Measurements from ENCODE around the gene LEPROT.

Gene LEPROT

GRCh38 chr1:65477414-65478378 lies 57.2 kb downstream of the LEPROT start:
- DNase-seq (ENCODE audit: low read depth in 2 of 2) = no peak

DNA sequence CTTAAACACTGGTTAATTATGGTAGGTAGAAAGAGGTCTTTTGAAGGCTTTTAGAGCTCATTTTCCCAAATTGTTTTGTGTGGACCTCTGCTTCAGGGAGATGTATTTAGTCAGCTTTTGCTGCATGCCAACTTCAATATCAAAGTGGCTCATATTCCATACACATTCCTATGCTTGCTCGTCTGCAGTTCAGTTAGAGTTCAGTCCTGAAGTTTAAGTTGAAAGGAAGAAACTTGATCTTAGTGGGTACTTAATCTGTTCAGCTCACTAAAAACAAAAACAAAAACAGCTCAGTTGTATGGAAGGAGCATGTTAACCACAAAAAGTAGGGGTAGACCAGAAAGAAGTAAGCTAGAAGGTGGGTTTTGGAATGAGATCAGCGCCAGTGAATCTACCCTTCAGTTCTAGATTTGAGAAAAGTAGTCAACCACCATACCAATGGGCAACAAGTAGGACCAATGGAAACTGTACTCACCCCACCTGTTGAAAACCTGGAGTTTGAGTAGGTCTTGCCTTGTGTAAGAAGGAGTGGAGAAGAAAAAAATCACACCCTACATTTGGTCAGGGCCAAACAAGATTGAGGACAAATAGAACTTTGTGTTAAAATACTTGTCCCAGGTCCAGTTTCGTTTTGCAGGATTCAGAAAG lies 58.0 kb downstream of the LEPROT start:
- DNase-seq (ENCODE audit: low read depth in 2 of 2) = no peak

DNA sequence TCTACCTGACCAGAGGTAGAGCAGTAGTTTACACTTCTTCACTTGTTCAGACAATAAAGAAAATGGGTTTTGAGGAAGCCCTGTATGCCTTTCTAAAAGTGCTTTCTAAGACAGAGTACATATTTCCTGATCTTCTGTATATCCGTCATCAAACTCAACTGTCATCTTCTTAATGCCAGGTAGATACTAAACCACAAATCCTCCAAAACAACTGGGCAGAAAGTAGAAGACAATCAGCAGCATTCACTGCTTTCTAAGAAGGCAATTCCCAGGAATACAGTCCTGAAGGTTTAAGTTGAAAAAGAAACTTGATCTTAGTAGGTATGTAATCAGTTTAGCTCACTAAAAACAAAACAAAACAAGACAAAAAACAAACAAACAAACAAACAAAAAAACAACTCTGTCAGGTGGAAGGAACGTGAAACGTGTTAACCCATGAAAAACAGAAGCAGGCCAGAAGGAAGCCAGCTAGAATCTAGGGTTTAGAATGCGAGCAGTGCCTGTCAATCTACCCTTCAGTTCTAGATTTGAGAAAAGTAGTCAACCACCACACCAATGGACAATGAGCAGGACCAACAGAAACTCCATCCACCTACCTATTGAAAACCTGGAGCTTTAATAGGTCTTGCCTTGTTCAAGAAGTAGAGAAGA lies 59.2 kb downstream of the LEPROT start:
- no peak for DNase-seq (ENCODE audit: low read depth in 2 of 2)

DNA sequence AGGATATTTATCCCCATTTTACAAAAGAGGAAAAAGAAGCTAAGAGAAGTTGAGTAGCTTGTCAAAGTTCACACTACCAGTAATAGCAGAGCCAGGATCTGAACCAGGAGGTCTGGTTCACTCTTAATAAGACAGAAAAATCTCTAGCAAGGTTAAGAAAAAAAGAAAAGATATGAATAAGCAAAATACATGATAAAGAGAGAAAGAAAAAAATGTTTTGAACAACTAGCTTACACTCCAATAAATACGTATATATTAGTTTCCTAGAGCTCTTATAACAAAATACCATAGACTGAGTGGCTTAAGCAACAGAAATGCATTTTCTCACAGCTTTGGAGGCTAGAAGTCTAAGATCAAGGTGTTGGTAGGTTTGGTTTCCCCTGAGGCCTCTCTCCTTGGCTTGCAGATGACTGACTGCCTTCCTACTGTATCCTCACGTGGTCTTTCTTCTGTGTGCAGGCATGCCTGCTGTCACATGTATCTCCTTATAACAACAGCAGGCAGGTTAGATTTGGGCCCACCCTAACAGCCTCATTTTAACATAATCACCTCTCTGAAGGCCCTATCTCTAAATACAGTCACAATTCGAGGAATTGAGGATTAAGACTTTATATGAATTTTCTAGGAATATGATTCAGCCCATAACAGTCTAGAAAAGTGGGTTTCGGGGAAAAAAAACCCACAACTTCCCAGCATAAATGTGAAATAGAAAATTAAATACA lies 60.4 kb downstream of the LEPROT start:
- DNase-seq (ENCODE audit: low read depth in 2 of 2) = no peak

DNA sequence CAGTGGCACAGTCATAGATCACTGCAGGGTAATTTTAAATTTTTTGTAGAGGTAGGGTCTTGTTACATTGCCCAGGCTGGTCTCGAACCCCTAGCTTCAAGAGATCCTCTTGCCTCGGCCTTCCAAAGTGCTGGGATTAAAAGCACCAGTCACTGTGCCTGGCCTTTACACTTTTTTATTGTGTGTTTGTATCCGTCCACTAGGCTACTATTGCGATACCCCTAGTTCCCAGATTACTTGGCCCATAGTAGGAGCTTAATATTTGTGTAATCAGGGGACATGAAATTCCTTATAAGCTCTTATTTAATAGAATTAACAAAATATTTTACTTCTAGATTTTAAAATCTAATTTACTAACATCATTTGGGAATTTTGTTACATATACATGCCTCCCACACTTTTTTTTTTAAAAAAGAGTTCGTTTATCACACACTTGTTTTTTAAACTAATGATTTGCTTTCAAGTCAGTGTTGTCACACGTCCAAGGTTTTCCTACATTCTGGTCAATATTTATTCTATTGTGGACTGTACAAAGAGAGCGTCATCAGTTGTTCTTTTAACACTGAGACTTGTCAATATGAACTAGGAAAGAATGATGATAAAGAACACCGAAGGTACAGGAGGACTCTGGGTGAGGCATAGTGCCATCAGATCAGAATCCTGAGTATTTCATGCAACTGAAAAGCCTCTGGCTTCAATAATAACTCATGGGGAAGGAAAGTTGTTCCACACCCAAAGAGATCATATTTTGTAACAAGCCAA lies 63.7 kb downstream of the LEPROT start:
- no peak for DNase-seq (ENCODE audit: low read depth in 2 of 2)
